ENCODE data around the gene TPX2.

Gene TPX2

DNA sequence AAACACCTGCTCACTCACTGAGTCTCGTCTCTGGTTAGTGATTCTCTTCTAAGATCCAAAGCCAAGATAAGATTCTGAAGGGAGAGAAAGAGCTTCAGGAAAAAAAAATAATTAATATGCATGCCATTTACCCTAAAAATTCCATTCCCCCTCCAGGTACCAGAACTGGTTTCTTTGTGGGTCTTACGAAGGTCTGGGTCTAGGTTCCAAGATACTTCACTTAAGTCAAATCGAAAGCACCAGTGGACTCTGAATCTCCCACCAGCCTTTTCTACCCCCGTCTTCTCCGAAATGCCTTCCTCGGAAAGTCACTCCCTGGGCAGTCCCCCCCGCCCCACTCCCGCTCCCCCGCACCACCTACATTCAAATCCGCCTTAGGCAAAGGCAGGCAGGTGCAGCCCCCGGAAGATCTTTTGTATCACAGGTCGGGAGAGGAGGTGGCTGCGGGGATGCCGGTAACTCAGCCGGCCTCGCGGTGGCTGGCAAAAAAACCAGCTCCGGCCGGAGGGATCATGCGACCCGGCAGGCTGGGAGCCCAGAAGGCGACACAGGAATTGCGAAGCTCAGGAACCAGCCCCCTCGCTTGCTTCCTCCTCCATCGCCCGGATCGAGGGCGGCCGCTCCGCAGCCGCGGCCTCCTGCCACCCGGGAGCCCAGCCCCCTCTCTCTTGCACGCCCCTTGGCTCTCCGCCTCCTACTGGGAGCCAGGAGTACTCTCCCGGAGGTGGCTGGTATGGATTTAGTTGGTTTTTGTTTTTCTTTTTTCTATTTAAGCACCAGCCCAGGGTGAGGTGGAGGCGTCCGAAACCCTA, 16.6 kb upstream of the TPX2 start, which contains the start of gene BCL2L1:
Gene BCL2L1 (minus strand): TSS at position 612 of the 812 bp plus-strand sequence. CDS start 650 bp downstream, outside the sequence.
- TF ChIP-seq, protein P1, sequence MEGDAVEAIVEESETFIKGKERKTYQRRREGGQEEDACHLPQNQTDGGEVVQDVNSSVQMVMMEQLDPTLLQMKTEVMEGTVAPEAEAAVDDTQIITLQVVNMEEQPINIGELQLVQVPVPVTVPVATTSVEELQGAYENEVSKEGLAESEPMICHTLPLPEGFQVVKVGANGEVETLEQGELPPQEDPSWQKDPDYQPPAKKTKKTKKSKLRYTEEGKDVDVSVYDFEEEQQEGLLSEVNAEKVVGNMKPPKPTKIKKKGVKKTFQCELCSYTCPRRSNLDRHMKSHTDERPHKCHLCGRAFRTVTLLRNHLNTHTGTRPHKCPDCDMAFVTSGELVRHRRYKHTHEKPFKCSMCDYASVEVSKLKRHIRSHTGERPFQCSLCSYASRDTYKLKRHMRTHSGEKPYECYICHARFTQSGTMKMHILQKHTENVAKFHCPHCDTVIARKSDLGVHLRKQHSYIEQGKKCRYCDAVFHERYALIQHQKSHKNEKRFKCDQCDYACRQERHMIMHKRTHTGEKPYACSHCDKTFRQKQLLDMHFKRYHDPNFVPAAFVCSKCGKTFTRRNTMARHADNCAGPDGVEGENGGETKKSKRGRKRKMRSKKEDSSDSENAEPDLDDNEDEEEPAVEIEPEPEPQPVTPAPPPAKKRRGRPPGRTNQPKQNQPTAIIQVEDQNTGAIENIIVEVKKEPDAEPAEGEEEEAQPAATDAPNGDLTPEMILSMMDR (conservative IDR thresholded peaks at IDR 0.05; ENCODE audit: low read depth, low read length) = peak; percentile 88
- DNase-seq (ENCODE audit: low read depth) = peak; percentile 89
- H3K4me3 ChIP-seq (ENCODE audit: low read depth, low read length) = peak within 1 kb of the TSS; percentile 86

DNA sequence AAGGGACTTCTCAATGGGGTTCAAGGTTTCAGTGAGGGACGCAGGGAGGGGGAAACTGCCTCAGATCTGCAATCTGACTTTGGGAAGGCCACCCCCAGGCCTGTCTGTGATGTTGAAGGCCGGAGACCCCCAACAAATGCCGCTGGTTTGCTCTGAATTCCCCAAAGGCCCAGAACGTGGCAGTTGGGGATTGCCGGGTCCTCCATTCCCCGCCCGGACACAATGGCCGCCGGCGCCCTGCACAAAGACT, 16.1 kb upstream of the TPX2 start:
- H3K4me3 ChIP-seq (ENCODE audit: low read depth, low read length) = peak overlapping the region; percentile 86
- DNase-seq (ENCODE audit: low read depth) = no peak
- TF ChIP-seq, protein P1 (conservative IDR thresholded peaks at IDR 0.05; ENCODE audit: low read depth, low read length) = no peak

DNA sequence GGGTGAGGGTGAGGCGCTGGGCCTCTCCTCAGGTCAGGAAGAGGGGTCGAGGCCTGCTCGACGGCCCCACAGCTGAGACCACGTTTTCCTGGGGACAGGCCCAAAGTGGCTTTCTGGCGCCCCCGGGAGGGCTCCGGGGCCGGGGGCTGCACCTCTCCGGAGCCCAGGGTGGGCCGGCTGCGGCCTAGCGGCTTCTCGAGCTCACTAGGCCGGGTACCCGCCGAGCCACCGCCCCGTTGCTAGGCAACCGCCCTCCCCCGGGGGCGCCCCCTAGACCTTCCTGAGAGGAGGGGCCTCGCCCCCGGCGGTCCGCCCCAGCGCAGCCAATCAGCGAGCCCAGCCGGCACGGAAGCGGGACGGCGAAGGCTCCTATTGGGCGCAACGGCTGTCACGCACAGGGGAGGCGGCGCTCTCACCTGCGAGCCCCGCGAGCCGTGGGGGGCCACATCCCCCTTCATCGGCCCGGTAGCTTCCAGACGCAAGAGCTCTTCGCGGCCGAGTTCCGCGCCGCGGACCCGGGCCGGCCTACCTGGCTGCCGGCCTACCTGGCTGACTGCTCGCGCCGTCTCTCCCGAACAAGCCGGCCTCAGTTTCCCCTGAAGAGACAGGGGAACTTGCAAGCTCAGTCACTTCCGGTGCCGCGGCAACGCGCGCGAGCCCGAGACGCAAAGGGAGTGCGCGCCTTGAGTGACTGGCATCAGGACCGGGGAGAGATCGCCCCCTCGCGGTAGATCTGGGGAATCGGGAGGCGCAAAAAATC, 15.6 kb upstream of the TPX2 start:
- peak; percentile 99 for DNase-seq (ENCODE audit: low read depth)
- peak overlapping the region; percentile 86 for H3K4me3 ChIP-seq (ENCODE audit: low read depth, low read length)
- TF ChIP-seq, protein P1 (conservative IDR thresholded peaks at IDR 0.05; ENCODE audit: low read depth, low read length) = peak; percentile 94

DNA sequence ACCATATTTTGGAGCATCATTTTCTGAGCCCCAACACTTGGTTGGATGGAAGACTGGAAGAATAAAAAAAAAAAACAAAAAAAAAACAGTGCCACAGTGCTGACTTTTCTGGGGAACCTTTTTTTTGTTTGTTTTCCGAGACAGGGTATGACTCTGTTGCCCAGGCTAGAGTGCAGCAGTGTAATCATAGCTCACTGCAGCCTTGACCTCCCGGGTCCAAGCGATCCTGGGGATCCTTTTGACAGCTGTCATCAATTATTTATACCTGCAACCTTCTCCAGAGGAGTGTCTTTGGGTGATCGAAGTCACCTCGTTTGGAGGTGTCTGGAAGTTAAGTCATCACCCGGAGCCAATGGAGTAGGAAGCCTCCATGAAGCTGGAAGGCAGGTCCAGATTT, 7.8 kb upstream of the TPX2 start:
- no peak for DNase-seq (ENCODE audit: low read depth)
- TF ChIP-seq, protein P1 (conservative IDR thresholded peaks at IDR 0.05; ENCODE audit: low read depth, low read length) = no peak
- H3K4me3 ChIP-seq (ENCODE audit: low read depth, low read length) = no peak overlapping the region

DNA sequence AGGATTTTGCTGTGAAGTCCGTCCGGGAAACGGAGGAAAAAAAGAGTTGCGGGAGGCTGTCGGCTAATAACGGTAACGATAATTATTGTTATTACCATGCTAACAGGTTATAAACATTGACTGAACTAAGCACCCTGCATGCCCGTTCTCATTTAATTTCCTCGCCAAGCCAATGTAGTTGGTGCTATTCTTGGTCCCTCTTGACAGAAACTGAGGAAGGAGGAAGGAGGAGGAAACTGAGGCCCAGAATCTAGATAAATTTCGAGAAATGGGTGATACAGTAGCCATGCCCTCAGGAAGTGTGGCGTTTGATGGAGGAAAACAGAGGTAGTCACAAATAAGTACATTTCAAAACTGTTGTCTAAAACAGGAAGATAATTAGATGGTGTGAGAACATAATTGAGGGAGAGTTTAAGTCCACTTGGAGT, 474 bp downstream of the TPX2 start:
- DNase-seq (ENCODE audit: low read depth) = no peak
- TF ChIP-seq, protein P1 (conservative IDR thresholded peaks at IDR 0.05; ENCODE audit: low read depth, low read length) = no peak
- H3K4me3 ChIP-seq (ENCODE audit: low read depth, low read length) = peak overlapping the region; percentile 76

DNA sequence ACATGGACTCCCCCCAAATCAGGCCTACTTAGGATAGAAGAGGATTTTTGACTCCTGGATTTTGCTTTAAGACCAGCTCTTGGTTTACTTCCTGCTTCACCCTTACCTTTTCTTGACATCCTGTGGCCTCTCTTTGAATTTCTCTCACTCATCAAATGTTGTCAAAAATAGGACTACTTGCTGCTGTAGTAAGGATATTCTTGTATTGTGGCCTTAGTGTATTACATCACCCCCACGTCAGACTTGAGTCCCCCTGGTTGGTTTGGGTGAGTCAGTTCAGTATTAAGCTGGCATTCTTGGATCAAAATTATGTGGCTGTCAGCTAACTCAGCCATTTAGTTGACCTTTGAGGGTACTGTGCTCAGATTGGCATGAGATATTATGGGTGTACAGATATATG, 1.1 kb downstream of the TPX2 start:
- peak overlapping the region; percentile 76 for H3K4me3 ChIP-seq (ENCODE audit: low read depth, low read length)
- peak; percentile 58 for DNase-seq (ENCODE audit: low read depth)
- TF ChIP-seq, protein P1 (conservative IDR thresholded peaks at IDR 0.05; ENCODE audit: low read depth, low read length) = no peak

Data from choroid plexus epithelial cell (primary cell).